ENCODE data around the gene DBN1.

DNA sequence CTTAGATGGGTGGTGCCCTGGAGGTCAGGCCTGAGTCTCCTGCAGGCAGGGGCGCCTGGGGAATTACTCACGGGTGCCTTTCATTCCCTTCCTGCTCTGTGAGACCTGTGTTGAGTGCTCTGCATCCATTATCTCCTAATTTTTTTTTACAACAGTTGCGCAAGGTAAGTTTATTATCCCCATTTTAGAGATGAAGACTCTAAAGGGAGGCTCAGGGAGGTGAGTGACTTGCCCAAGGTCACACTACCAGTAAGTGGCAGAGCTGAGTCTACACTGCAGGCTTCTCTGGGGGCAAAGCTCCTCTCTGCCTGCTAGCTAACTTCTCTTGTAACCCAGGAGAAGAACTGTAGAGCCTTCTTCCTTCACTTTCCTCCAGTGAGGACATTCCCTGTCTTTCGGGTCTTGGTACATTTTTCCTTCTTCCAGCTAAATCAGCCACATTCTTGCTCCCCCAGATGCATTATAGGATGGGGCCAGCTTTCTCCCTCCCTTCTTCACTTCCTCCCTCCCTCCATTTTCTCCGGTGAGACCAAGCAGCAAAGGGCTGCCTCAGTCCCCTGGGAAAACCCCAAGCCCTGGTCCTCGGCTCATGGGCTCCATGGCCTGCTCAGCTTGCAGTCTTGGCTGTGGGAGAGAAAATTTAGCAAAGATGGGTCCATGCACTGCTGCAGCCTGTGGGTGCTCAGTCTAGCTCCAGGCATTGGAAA, 25.0 kb downstream of the DBN1 start:
- TF ChIP-seq, protein P1, sequence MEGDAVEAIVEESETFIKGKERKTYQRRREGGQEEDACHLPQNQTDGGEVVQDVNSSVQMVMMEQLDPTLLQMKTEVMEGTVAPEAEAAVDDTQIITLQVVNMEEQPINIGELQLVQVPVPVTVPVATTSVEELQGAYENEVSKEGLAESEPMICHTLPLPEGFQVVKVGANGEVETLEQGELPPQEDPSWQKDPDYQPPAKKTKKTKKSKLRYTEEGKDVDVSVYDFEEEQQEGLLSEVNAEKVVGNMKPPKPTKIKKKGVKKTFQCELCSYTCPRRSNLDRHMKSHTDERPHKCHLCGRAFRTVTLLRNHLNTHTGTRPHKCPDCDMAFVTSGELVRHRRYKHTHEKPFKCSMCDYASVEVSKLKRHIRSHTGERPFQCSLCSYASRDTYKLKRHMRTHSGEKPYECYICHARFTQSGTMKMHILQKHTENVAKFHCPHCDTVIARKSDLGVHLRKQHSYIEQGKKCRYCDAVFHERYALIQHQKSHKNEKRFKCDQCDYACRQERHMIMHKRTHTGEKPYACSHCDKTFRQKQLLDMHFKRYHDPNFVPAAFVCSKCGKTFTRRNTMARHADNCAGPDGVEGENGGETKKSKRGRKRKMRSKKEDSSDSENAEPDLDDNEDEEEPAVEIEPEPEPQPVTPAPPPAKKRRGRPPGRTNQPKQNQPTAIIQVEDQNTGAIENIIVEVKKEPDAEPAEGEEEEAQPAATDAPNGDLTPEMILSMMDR (IDR thresholded peaks at IDR 0.05; ENCODE audit: extremely low read depth in 1 of 2, insufficient read depth in 1 of 2, low read depth in 1 of 2, low read length in 2 of 2), result no peak
- no peak for TF ChIP-seq EZH2 (IDR thresholded peaks at IDR 0.05; ENCODE audit: borderline replicate concordance, low read depth, low read length, severe bottlenecking)
